Hepatocyte (in vitro differentiated cells): ENCODE data around the gene SLC6A12. TPM values are rescaled to one million over a fixed set of nuclear protein-coding genes. Genes with fewer than 3 reads are reported as not detected.

Experiments used
- DNase-seq: peaks from one replicate; pipeline ENCODE4 v3.0.0-alpha.2; 2016; ENCODE audit warnings: low spot score
- H2AFZ ChIP-seq: fragments of 200-600 bp; sonication (generic); 2 replicates; pipeline ENCODE4 v1.6.0; 2016; ENCODE audit warnings: antibody characterized with exemption, mild to moderate bottlenecking
- H3K27ac ChIP-seq: fragments of 200-600 bp; sonication (generic); 2 replicates; pipeline ENCODE4 v1.5.1; 2016; ENCODE audit warnings: mild to moderate bottlenecking
- H3K27me3 ChIP-seq: fragments of 200-600 bp; sonication (generic); 2 replicates; pipeline ENCODE4 v1.6.1; 2016
- H3K36me3 ChIP-seq: fragments of 200-600 bp; sonication (generic); replicated peaks from 2 replicates; pipeline ENCODE4 v1.5.1; 2016; ENCODE audit warnings: low read depth; ENCODE audit not compliant: insufficient read depth
- H3K4me1 ChIP-seq: fragments of 200-600 bp; sonication (generic); 2 replicates; pipeline ENCODE4 v1.5.1; 2016; ENCODE audit warnings: mild to moderate bottlenecking, moderate library complexity; ENCODE audit not compliant: insufficient read depth
- H3K4me2 ChIP-seq: fragments of 200-600 bp; sonication (generic); 2 replicates; pipeline ENCODE4 v1.6.0; 2016
- H3K4me3 ChIP-seq: fragments of 200-600 bp; sonication (generic); 2 replicates; pipeline ENCODE4 v1.5.1; 2016; ENCODE audit warnings: mild to moderate bottlenecking
- H3K79me2 ChIP-seq: fragments of 200-600 bp; sonication (generic); 2 replicates; pipeline ENCODE4 v1.6.0; 2017; ENCODE audit warnings: mild to moderate bottlenecking
- H3K9me2 ChIP-seq: fragments of 200-600 bp; sonication (generic); replicated peaks from 2 replicates; pipeline ENCODE4 v1.6.0; 2017; ENCODE audit warnings: mild to moderate bottlenecking; ENCODE audit not compliant: insufficient read depth
- H3K9me3 ChIP-seq: fragments of 200-600 bp; sonication (generic); 2 replicates; pipeline ENCODE4 v1.5.1; 2016; ENCODE audit warnings: low read depth, mild to moderate bottlenecking
- H4K20me1 ChIP-seq: fragments of 200-600 bp; sonication (generic); 2 replicates; pipeline ENCODE4 v1.6.0; 2016; ENCODE audit warnings: mild to moderate bottlenecking; ENCODE audit not compliant: insufficient read depth, poor library complexity, severe bottlenecking
- EZH2 ChIP-seq: fragments of 200-600 bp; sonication (generic); IDR thresholded peaks from 2 replicates; pipeline ENCODE4 v1.6.1; 2016; ENCODE audit warnings: antibody characterized with exemption, mild to moderate bottlenecking, borderline replicate concordance
- EZH2phosphoT487 ChIP-seq: fragments of 200-600 bp; sonication (generic); IDR thresholded peaks from one replicate; pipeline ENCODE4 v1.6.1; 2018; ENCODE audit warnings: antibody characterized with exemption, mild to moderate bottlenecking, low read depth, moderate library complexity; ENCODE audit not compliant: unreplicated experiment, severe bottlenecking
- WGBS: methylation state at CpG from one replicate; pipeline ENCODE4 v1.1.6; 2016; ENCODE audit warnings: low lambda C conversion rate; ENCODE audit errors: missing lambda C conversion rate; 5-methylcytosine and 5-hydroxymethylcytosine counted together
- polyA plus RNA-seq: library from polyadenylated mRNA; unstranded; fragments of >200 nt; fragmentation: Nextera tagmentation; extraction: Ambion mirVana; gene quantifications from 2 replicates; pipeline ENCODE4 v1.2.1, GENCODE V29; 2016
- total RNA-seq: library from RNA; depleted of rRNA; stranded (reverse); fragments of >200 nt; gene quantifications from 2 replicates; pipeline ENCODE4 v1.2.3, GENCODE V29; 2014
- TF ChIP-seq, protein P1 (sequence below): fragments of 200-600 bp; sonication (generic); IDR thresholded peaks from 2 replicates; pipeline ENCODE4 v1.5.1; 2016; ENCODE audit warnings: antibody characterized with exemption, mild to moderate bottlenecking; ENCODE audit not compliant: poor library complexity

Gene SLC6A12
- total and polyA plus RNA-seq, 2 experiments from 2014 or later = 6.1 to 7.9 TPM

DNA sequence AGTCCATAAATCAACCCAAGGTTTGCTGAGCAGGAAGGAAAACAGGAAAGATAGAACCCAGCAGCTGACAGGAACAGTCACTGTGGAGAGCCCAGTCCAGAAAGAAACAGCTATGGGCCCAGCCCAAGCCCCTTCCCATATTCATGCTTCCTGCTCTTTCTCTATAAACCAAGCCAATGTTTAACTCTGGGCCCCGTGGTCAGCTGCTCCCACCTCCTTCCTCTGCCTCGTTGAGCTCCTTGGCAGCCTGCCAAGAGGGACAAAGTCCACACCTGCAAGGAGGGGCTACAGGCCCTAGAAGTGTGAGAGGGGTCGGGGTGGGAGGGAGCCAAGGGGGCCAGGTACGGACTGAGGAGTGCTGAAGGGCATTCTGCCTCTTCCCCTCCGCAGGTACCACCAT is 38.7 kb upstream of the SLC6A12 start:
- Histone ChIP-seq H3K9me3 (peaks cover 4% of the 10 kb centered on the region), H4K20me1 (no peaks in the 10 kb centered on the region), H3K4me1 (no peaks in the 10 kb centered on the region), H3K36me3 (no peaks in the 10 kb centered on the region), H2AFZ (no peak overlapping the region), H3K9me2 (no peaks in the 10 kb centered on the region), H3K79me2 (no peaks in the 10 kb centered on the region), H3K4me3 (no peak overlapping the region), H3K4me2 (no peak overlapping the region), H3K27ac (peak overlapping the region; percentile 55), H3K27me3 (no peaks in the 10 kb centered on the region)
- 50% methylated on average over 4 of the region's 5 CpGs for WGBS
- no peak for TF ChIP-seq EZH2
- TF ChIP-seq, protein P1, sequence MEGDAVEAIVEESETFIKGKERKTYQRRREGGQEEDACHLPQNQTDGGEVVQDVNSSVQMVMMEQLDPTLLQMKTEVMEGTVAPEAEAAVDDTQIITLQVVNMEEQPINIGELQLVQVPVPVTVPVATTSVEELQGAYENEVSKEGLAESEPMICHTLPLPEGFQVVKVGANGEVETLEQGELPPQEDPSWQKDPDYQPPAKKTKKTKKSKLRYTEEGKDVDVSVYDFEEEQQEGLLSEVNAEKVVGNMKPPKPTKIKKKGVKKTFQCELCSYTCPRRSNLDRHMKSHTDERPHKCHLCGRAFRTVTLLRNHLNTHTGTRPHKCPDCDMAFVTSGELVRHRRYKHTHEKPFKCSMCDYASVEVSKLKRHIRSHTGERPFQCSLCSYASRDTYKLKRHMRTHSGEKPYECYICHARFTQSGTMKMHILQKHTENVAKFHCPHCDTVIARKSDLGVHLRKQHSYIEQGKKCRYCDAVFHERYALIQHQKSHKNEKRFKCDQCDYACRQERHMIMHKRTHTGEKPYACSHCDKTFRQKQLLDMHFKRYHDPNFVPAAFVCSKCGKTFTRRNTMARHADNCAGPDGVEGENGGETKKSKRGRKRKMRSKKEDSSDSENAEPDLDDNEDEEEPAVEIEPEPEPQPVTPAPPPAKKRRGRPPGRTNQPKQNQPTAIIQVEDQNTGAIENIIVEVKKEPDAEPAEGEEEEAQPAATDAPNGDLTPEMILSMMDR = no peak
- no peak for TF ChIP-seq EZH2phosphoT487
- DNase-seq = peak; percentile 48

DNA sequence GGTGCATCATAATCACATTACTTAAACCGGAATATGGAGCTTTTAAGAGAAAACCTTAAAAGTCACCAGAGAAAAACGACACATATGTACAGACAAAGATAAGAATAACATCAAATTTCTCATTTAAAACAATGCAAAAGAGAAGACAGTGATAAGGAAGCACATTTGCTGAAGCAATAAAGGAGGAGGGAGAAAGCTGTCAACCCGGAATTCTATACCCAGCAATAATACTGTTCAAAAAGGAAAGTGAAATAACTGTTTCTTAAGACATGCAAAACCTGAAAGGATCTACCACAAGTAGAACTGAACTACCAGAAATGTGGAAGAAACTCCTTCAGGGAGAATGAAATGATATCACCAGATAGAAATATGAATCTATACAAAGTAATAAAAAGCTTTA is 33.3 kb upstream of the SLC6A12 start:
- H3K79me2 ChIP-seq = no peaks in the 10 kb centered on the region
- no peaks in the 10 kb centered on the region for H3K36me3 ChIP-seq
- H3K27me3 ChIP-seq = no peaks in the 10 kb centered on the region
- H3K9me3 ChIP-seq = peaks cover 4% of the 10 kb centered on the region
- no peak for TF ChIP-seq EZH2phosphoT487
- TF ChIP-seq, protein P1 = no peak
- TF ChIP-seq EZH2 = no peak
- no peak overlapping the region for H2AFZ ChIP-seq
- no peaks in the 10 kb centered on the region for H4K20me1 ChIP-seq
- no peaks in the 10 kb centered on the region for H3K9me2 ChIP-seq
- H3K4me2 ChIP-seq = no peak overlapping the region
- H3K4me3 ChIP-seq = no peak overlapping the region
- no peak for DNase-seq
- no peak overlapping the region for H3K27ac ChIP-seq
- no peaks in the 10 kb centered on the region for H3K4me1 ChIP-seq
- 91% methylated on average over 3 of the region's 3 CpGs for WGBS

DNA sequence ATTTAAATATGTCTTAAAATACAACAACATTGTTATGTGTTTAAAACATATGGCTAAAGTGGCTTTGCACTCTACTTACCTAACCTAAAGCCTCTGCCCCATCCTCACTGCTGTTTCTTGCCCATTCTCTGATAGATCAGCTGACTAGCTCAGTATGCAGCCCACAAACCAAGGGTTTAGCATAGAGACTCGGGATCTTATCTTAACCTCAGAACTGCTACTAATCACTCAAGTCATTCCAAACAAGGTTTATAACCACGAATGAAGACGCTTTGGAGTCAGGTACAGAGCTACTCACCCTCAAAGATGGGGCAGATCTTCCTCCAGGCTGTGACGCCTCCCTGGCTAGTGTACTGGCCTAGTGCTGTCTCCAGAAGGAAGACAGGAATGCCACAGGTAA is 29.4 kb upstream of the SLC6A12 start:
- H3K4me1 ChIP-seq = no peaks in the 10 kb centered on the region
- DNase-seq = no peak
- no peaks in the 10 kb centered on the region for H3K27me3 ChIP-seq
- 57% methylated on average over 4 of the region's 4 CpGs for WGBS
- peaks cover 4% of the 10 kb centered on the region for H3K9me3 ChIP-seq
- no peaks in the 10 kb centered on the region for H3K79me2 ChIP-seq
- no peak overlapping the region for H2AFZ ChIP-seq
- no peaks in the 10 kb centered on the region for H4K20me1 ChIP-seq
- no peak for TF ChIP-seq EZH2
- TF ChIP-seq EZH2phosphoT487 = no peak
- TF ChIP-seq, protein P1 = no peak
- H3K27ac ChIP-seq = no peak overlapping the region
- no peaks in the 10 kb centered on the region for H3K9me2 ChIP-seq
- no peak overlapping the region for H3K4me2 ChIP-seq
- H3K36me3 ChIP-seq = no peaks in the 10 kb centered on the region
- no peak overlapping the region for H3K4me3 ChIP-seq

DNA sequence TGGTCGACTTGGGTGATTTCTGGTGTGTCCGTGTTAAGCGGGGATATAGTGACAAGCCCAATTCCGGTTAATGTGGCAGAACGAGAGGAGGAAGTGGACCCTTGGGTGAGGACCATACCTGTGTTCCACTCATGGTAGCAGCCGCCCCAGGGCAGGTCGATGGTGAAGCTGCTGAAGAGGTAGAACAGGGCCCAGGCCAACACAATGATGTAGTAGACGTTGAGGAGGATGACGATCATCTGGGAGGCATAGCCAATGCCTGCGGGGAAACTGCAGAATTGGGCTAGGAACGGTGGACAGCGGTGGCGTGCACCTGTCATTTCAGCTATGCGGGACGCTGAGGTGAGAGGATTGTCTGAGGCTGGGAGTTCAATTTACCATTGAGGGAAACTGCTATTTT is 28.5 kb upstream of the SLC6A12 start:
- Histone ChIP-seq H3K27me3 (no peaks in the 10 kb centered on the region), H3K4me1 (no peaks in the 10 kb centered on the region), H4K20me1 (no peaks in the 10 kb centered on the region), H3K27ac (no peak overlapping the region), H3K4me3 (no peak overlapping the region), H3K79me2 (no peaks in the 10 kb centered on the region), H3K9me2 (no peaks in the 10 kb centered on the region), H3K36me3 (no peaks in the 10 kb centered on the region), H2AFZ (no peak overlapping the region), H3K9me3 (no peaks in the 10 kb centered on the region), H3K4me2 (no peak overlapping the region)
- 97% methylated on average over 15 of the region's 15 CpGs for WGBS
- TF ChIP-seq EZH2 (no peak), EZH2phosphoT487 (no peak)
- TF ChIP-seq, protein P1 = no peak
- no peak for DNase-seq
